HCT116 (cell line): ENCODE data around the gene CREBBP. TPM values are rescaled to one million over a fixed set of nuclear protein-coding genes. Genes with fewer than 3 reads are reported as not detected.

Experiments used
- ATAC-seq: fragments of 200-7000 bp; cut with Tn5 transposase; 2 replicates; pipeline ENCODE4 v1.9.1; 2020; ENCODE audit warnings: mild to moderate bottlenecking, moderate library complexity
- BruUV-seq: library from RNA; stranded (reverse); fragments of 400-500 nt; replicated peaks from 2 replicates; lab custom pipeline; 2021; lab: Mats Ljungman, UMichigan
- CTCF ChIA-PET: fragments of 300-600 bp; sonication (Branson Sonifier 250); formaldehyde crosslinking; loops from one replicate; lab custom pipeline; 2021; ENCODE audit warnings: antibody characterized with exemption; lab: Charles Lee
- POLR2A ChIA-PET: fragments of 300-600, 350-600 bp; sonication (Branson Sonifier 250); formaldehyde crosslinking; loops from one replicate; lab custom pipeline; 2021; ENCODE audit warnings: antibody characterized with exemption; lab: Charles Lee
- RAD21 ChIA-PET, 2 experiments: fragments of 300-600 bp; sonication (Branson Sonifier 250); formaldehyde crosslinking; loops; one replicate each; lab custom pipeline; 2023; ENCODE audit warnings: low total read pairs in 2 of 2; ENCODE audit not compliant: uncharacterized antibody in 2 of 2, unreplicated experiment in 2 of 2, low non-redundant PET in 1 of 2; lab: Charles Lee
- DNase-seq: peaks from one replicate; pipeline ENCODE4 v3.0.0-alpha.2; 2010; ENCODE audit warnings: low read depth, low spot score
- H2AFZ ChIP-seq: fragments of 200-600 bp; shearing (Covaris generic), sonication (generic); 2 replicates; pipeline ENCODE4 v1.6.1; 2017; ENCODE audit warnings: low read depth, mixed run types, mixed read lengths, antibody characterized with exemption, low read length; ENCODE audit not compliant: poor library complexity, severe bottlenecking
- H3K27ac ChIP-seq: 2 replicates; pipeline ENCODE4 v1.5.1; 2012; ENCODE audit warnings: low read depth, low read length
- H3K27me3 ChIP-seq: fragments of 200-600 bp; sonication (generic); 2 replicates; pipeline ENCODE4 v1.6.1; 2016; ENCODE audit warnings: mixed run types, low read length, mixed read lengths; ENCODE audit not compliant: insufficient read depth
- H3K36me3 ChIP-seq, 2 experiments: fragments of 200-500 bp in 1 of 2; fragments of 200-600 bp in 1 of 2; sonication (Bioruptor generic) in 1 of 2; sonication (generic) in 1 of 2; 2 replicates each; pipeline versions ENCODE4 v1.5.1 to v1.6.1; 2014 to 2016; ENCODE audit warnings: low read length in 2 of 2, inconsistent platforms in 1 of 2, mixed read lengths in 1 of 2, mixed run types in 1 of 2; ENCODE audit not compliant: insufficient read depth in 2 of 2, control insufficient read depth in 1 of 2
- H3K4me1 ChIP-seq, 2 experiments: fragments of 200-600 bp in 1 of 2; sonication (generic) in 1 of 2; 2 replicates each; pipeline versions ENCODE4 v1.5.1 to v1.6.1; 2012 to 2017; ENCODE audit warnings: low read length in 2 of 2, inconsistent platforms in 1 of 2, mild to moderate bottlenecking in 1 of 2, mixed read lengths in 1 of 2, mixed run types in 1 of 2, moderate library complexity in 1 of 2; ENCODE audit not compliant: insufficient read depth in 2 of 2, control insufficient read depth in 1 of 2
- H3K4me2 ChIP-seq: fragments of 200-600 bp; sonication (generic); 2 replicates; pipeline ENCODE4 v1.6.1; 2017; ENCODE audit warnings: mixed run types, low read length, mixed read lengths
- H3K4me3 ChIP-seq, 2 experiments: fragments of 200-600 bp in 1 of 2; sonication (generic) in 1 of 2; replicated peaks in 1 of 2; 2 replicates each; pipeline ENCODE4 v1.5.1; 2011 to 2016; ENCODE audit warnings: low read length in 2 of 2, control low read depth in 1 of 2, low read depth in 1 of 2, mild to moderate bottlenecking in 1 of 2, mixed read lengths in 1 of 2, mixed run types in 1 of 2
- H3K79me2 ChIP-seq: fragments of 200-600 bp; sonication (generic); 2 replicates; pipeline ENCODE4 v1.6.1; 2017; ENCODE audit warnings: mild to moderate bottlenecking, mixed run types, low read length, moderate library complexity, mixed read lengths; ENCODE audit not compliant: insufficient read depth
- H3K9ac ChIP-seq: fragments of 200-600 bp; sonication (generic); 2 replicates; pipeline ENCODE4 v1.6.1; 2016; ENCODE audit warnings: low read length, mixed read lengths
- H3K9me2 ChIP-seq: fragments of 200-600 bp; sonication (generic), shearing (Covaris generic); 2 replicates; pipeline ENCODE4 v1.6.1; 2017; ENCODE audit warnings: mixed run types, mild to moderate bottlenecking, moderate library complexity; ENCODE audit not compliant: insufficient read depth
- H3K9me3 ChIP-seq, 2 experiments: fragments of 200-500 bp in 1 of 2; fragments of 200-600 bp in 1 of 2; sonication (Bioruptor generic) in 1 of 2; sonication (generic) in 1 of 2; 2 replicates each; pipeline ENCODE4 v1.6.1; 2014 to 2017; ENCODE audit warnings: low read length in 2 of 2, mixed read lengths in 2 of 2, inconsistent platforms in 1 of 2, low read depth in 1 of 2, mild to moderate bottlenecking in 1 of 2, mixed run types in 1 of 2, moderate library complexity in 1 of 2; ENCODE audit not compliant: control insufficient read depth in 1 of 2, insufficient read depth in 1 of 2
- H4K20me1 ChIP-seq: fragments of 200-600 bp; sonication (generic), shearing (Covaris generic); 2 replicates; pipeline ENCODE4 v1.6.1; 2017; ENCODE audit warnings: mixed run types, mild to moderate bottlenecking, moderate library complexity; ENCODE audit not compliant: insufficient read depth
- CBX3 ChIP-seq: IDR thresholded peaks from 2 replicates; pipeline ENCODE4 v1.6.1; 2012; ENCODE audit warnings: low read depth
- EZH2 ChIP-seq: fragments of 200-600 bp; sonication (generic); IDR thresholded peaks from 2 replicates; pipeline ENCODE4 v1.6.1; 2017; ENCODE audit warnings: antibody characterized with exemption, mixed run types
- POLR2AphosphoS5 ChIP-seq: IDR thresholded peaks from 2 replicates; pipeline ENCODE4 v1.6.1; 2011; ENCODE audit warnings: mild to moderate bottlenecking, low read depth, low read length, moderate library complexity
- REST ChIP-seq: IDR thresholded peaks from 2 replicates; pipeline ENCODE4 v1.6.1; 2012; ENCODE audit warnings: low read depth
- SP1 ChIP-seq: IDR thresholded peaks from 2 replicates; pipeline ENCODE4 v1.6.1; 2012; ENCODE audit warnings: low read depth
- TCF7L2 ChIP-seq: IDR thresholded peaks from 2 replicates; pipeline ENCODE4 v1.7.0; 2011; ENCODE audit warnings: borderline replicate concordance, inconsistent platforms; ENCODE audit not compliant: insufficient read depth, insufficient read length; ENCODE audit errors: extremely low read depth
- intact Hi-C: fragments of 100-400 bp; cut with micrococcal nuclease; formaldehyde crosslinking; loops from 2 replicates; pipeline ENCODE4 v1.10.0; 2022
- total RNA-seq: library from RNA; stranded (reverse); gene quantifications from one replicate; pipeline ENCODE4 v1.2.1, GENCODE V29; 2021; ENCODE audit not compliant: unreplicated experiment
- TF ChIP-seq, protein P1 (sequence below): IDR thresholded peaks from 2 replicates; pipeline ENCODE4 v1.6.1; 2012

CREBBP gene
- total RNA-seq, 1 experiment from 2014 or later = 42.7 TPM

GRCh38 chr16:3696425-3697218 lies 183.9 kb downstream of the CREBBP start:
- Histone ChIP-seq H3K27me3 (no peaks in the 10 kb centered on the region), H3K4me2 (no peak overlapping the region), H3K27ac (no peak overlapping the region), H3K9me3 (no peaks in the 10 kb centered on the region), H3K4me3 (no peak overlapping the region), H3K79me2 (peaks cover 93% of the 10 kb centered on the region), H3K9ac (no peak overlapping the region), H3K9me2 (no peaks in the 10 kb centered on the region), H3K4me1 (no peaks in the 10 kb centered on the region), H2AFZ (no peak overlapping the region), H3K36me3 (peaks cover 0 to 9% of the 10 kb centered on the region in 2 experiments; a peak in 2 of 4 replicates), H4K20me1 (0 out of 2 replicates have a peak, but pooled peaks cover 7% of the 10 kb centered on the region)
- intact Hi-C loops = no loop called here
- TF ChIP-seq REST (no peak), EZH2 (no peak), POLR2AphosphoS5 (no peak), CBX3 (no peak), TCF7L2 (no peak), SP1 (no peak)
- TF ChIP-seq, protein P1, sequence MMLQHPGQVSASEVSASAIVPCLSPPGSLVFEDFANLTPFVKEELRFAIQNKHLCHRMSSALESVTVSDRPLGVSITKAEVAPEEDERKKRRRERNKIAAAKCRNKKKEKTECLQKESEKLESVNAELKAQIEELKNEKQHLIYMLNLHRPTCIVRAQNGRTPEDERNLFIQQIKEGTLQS = no peak
- BruUV-seq = no TSS peak
- POLR2A ChIA-PET = no interaction called here
- RAD21 ChIA-PET = interaction anchor here in 1 of 2 experiments (0.7 kb wide), 1 partner anchor 179 kb away, joined by 3 read pairs; no protein-coding TSS in a partner anchor
- DNase-seq = no peak
- CTCF ChIA-PET = no interaction called here
- no peak for ATAC-seq
